CD4-positive, alpha-beta T cell treated with Interferon alpha-2 for 1 hour (primary cell): ENCODE data around the gene SBF2.
"Not testable (repeated sequence)": the region's sequence is repeated elsewhere in the genome, so short reads cannot be mapped to it uniquely, and the experiment has no call there.

ENCODE experiments used
- DNase-seq, 2 donors: peaks; one replicate each; pipeline ENCODE4 v3.0.0-alpha.2; 2020 to 2022

Gene SBF2

GRCh38 chr11:10160350-10160749 lies 133.7 kb downstream of the SBF2 start:
- no peak for DNase-seq

DNA sequence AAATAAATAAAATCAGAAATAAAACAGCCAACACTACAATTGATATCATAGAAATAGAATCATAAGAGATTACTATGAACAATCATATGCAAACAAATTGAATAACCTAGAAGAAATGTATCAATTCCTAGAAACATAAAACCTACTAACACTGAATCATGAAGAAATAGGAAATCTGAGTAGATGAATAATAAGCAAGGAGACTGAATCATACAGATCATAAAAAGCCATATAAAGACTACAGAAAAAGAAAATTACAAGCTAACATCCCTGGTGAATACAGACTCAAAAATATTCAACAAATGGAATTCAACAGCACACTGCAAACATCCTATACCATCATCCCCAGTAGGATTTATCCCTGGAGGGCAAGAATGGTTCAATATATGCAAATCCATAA lies 135.6 kb downstream of the SBF2 start:
- DNase-seq = no peak

DNA sequence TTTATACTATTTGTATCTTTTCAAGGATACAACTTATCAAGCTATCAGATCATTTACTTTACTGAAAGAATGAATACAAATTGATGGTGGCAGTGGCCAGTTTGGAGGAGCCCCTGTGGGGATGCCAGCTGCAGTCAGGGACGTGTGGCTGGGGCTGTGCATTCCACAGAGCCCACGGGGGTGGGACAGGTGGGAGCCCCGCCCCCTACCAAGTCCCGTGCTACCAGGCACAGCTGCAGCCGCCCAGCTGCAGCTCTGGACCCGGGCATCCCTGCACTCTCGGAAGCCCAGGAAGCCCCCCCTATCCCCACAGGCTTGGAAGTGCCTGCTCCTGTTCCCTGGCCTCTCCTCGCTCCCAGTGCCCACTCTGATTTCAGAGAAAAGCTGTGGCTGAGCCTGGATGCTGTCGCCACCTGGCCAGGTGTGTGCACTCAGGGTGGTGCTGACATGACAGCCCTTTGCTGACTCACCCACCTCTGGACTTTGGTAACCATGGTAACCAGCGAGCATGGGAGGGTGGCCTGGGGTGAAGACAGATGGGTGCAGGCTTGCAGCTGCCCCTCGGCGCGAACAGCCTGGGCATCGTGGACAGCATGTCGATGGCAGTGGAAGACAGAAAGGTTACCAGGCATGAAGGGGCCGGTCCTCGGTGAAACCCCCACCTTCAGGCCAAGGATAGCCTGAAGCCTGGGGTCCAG lies 138.1 kb downstream of the SBF2 start:
- no peak for DNase-seq

DNA sequence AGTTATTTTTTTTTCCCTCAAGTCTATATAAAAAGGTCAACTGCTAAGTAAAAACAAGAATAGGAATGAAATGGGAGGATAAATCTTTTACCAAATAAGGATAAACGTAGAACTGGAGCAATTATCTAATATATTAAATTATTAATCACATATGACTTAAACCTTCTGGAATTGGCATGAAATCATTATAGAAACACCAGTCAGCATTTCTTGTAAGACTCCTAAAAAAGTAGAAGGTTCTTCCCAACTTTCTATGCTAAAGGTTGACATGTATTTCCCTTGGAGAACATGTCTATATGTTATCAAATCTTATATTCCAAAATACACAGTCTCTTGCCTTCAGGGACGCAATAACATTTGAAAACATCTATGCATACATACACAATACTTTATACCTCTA lies 143.2 kb downstream of the SBF2 start:
- DNase-seq = no peak

GRCh38 chr11:10149553-10149952 lies 144.5 kb downstream of the SBF2 start:
- no peak for DNase-seq

- DNase-seq = no peak
Observed at GRCh38 chr11:10147195-10147594, 146.8 kb downstream of the SBF2 start.

- DNase-seq = no peak
Observed at GRCh38 chr11:10144954-10145353, 149.1 kb downstream of the SBF2 start.

DNA sequence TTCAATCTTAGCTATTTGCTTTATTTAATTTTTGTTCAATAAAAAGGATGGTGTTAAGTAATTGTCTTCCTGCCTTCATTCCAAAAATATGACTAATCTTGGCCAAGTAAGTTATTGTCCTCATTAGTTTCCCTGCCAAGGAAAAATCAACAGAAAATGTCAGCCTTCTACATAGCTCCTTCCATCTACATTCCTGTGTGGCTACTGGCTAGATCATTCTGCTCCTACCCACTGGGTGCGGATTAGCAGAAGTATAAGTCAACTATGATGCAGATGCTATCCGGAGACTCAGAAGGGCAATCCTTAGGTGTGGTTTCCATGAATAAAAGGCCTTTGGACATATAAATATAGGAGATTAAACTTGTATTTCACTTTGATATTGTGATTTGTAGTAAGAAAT lies 154.4 kb downstream of the SBF2 start:
- no peak for DNase-seq

DNA sequence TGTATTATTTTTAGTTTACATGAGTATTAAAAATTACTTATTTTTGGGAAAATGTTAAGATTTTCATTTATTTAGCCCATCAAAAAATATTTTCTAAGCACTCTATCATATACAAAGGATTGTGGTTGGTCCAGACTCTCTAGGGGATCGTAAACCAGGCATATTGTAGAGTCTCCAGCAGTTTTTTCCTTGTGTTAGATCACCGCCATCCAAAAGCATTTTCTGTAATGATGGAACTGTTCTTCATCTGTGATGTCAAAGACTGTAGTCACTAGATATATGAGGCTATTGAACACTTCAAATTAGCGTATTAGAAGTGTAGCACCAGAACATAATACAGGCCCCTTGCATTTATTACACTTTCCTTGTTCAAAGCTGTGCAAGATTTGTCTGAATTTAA lies 154.9 kb downstream of the SBF2 start:
- no peak for DNase-seq

- no peak for DNase-seq
Observed at GRCh38 chr11:10134975-10135481, 159.0 kb downstream of the SBF2 start.

DNA sequence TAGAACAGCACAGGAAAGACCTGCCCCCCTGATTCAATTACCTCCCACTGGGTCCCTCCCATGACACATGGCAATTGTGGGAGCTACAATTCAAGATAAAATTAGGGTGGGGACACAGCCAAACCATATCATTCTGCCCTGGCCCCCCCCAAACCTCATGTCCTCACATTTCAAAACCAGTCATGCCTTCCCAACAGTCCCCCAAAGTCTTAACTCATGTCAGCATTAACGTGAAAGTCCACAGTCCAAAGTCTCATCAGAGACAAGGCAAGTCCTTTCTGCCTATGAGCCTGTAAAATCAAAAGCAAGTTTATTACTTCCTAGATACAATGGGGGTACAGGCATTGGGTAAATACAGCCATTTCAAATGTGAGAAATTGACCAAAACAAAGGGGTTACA lies 159.8 kb downstream of the SBF2 start:
- not testable (repeated sequence) for DNase-seq

- not testable (repeated sequence) for DNase-seq
Observed at GRCh38 chr11:10133251-10133650, 160.8 kb downstream of the SBF2 start.

GRCh38 chr11:10130875-10131274 lies 163.1 kb downstream of the SBF2 start:
- no peak for DNase-seq

DNA sequence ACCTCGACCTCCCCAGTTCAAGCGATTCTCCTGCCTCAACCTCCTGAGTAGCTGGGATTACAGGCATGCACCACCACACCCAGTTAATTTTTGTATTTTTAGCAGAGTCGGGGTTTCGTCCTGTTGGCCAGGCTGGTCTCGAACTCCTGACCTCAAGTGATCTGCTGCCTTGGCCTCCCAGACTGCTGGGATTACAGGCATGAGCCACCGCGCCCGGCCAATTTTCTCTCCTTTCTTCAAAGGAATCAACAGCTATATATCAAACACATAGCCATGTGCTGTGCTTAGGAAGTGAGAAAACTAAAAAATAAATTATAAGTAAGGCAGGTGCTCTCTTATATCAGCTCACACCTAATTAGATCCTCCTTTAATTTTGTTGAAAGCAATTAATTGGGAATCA lies 164.8 kb downstream of the SBF2 start:
- not testable (repeated sequence) for DNase-seq

DNA sequence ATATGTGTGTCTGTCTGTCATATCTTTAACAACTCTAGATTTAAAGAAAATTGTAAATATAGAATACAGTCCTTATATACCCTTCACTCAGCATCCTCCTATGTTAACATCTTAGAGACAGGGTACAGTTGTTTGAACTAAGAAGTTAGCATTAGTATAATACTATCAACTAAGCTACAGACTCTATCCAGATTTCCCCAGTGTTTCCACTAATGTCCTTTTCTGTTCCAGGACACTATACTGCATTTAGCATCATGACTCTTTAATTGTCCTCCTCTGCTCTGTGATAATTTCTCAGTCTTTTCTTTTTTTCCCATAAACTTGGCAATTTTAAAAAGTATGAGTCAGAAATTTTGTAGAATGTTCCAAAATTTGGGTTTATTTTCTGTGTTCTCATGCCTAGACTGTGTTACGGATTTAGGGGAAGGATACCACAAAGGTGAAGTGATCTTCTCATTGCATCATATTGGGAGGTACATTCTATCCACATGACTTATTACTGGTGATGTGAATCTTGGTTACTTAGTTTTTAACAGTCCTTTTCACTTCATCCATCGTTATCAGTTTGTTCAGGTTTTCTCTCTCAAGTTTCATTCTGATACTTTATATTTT lies 168.4 kb downstream of the SBF2 start:
- no peak for DNase-seq

- DNase-seq = no peak
Observed at GRCh38 chr11:10122326-10123197, 171.5 kb downstream of the SBF2 start.

DNA sequence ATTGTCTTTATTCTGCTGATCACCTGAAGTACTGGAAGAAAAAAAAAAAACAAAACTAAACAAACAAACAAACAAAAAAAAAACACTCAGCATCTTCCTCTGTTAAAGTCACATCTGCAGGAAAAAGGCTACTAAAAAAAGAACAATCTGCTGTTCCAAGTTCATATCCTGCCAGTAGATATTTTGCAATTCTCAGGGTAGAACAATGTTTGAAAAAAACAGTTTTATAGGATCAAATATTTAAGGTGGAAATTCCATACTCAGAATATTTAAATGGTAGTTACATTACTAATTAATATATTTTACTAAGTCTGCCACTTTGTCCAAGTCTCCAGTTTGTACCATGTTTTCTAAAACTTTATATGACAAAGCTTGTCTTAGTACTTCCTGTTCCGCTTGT lies 175.2 kb downstream of the SBF2 start:
- DNase-seq = no peak

DNA sequence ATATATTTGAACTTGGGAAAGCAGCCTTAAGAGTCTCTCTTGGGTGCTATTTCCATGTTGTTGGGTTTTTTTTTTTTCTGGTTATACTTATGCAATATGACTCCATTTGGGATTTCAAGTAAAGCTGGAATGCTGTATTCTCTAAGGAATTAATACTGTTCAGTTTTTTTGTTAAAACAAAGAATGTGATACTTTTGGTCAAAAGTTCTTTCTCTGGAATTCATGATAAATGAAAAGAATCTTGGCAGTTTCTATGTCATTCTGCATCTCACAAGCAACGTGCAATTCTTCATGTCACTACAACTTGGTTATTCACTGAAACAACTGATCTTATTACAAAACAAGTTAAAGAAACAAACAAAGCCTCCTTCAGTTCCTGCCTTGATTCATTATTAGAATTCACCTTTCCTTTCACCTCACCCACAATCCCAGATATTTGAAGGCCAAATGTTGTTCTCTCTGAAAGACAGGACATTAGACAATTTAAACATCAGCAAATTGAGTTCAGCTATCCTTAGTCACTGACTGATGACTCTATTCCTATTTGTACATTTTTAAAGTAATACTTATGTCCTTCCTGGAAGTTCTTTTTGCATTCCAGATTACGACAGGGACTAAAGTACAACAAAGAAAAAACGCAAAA lies 176.2 kb downstream of the SBF2 start:
- DNase-seq = no peak

DNA sequence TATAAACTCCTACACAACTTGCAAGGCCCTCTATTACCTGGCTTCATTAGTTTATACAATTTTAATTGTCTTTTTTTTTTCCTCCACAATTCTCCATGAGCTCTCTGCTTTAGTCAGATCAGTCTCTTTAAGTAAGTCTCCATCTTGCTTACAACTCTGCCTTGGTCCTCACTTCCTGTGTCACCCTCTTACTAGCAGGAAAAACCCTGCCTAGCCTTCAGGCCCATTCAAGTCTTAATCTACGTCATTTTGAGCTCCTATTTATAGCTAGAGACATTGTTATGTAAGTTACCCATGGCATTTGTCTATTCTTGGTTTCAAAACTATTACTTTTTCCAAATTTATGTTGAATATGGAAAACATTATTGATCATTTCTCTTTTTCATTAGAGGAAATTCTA lies 177.4 kb downstream of the SBF2 start:
- no peak for DNase-seq

DNA sequence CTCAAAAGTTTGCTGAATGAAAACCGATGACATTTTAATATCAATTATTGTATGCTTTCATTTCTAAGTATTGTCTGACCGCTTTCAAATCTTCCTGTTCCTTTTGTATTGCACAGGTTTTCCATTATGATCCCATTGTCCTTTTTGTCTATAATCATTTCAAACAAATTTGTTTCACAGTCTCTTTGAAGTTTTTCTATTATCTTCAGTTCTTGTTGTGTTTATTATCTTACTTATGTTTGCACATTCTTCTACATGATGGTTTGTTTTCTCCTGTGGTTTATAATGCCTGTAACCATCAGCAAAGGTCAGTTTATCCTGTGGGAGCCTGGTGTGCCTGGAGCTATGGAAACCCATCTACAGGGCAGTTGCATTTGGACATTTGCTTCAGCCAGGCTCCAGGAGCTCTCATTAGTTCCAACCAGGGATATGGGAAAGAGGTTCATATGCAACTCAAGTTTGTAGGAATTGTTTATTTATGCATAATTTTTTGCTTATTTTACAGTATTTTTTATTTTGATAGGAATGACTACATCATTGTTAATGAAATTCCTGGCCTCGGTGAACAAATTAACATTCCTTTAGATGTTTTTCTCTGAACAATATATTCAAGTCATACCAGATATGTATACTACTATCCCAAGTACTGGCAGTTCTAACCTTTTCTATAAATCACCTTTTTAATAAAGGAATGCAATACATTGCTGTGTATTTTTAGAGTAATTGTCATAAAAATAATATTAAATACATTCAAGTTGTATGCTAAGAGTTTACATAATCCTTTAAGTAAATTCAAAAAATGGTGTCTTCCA lies 179.2 kb downstream of the SBF2 start:
- no peak for DNase-seq

GRCh38 chr11:10113852-10114251 lies 180.2 kb downstream of the SBF2 start:
- no peak for DNase-seq

DNA sequence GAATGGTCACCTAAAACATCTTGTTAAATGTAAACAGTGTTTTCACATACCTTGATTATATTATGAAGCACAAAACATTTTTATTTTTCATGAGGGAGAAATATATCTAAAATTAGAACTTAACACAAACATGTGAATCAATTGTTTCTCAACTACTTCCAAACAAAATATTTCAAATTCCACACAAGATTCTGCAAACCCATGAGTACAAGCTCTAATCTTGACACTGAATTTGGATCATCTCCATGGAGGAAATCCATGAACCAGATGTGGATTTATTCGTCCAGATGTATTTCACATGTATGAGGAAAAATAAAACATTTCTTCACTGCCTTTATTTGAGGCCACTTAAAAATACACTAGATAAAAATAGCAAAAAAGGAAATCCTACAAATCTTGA lies 184.2 kb downstream of the SBF2 start:
- DNase-seq = no peak
